SKM-1 (cell line): ENCODE data around the gene THSD7A.

ENCODE experiments used
- DNase-seq: peaks from one replicate; lab custom pipeline; 2025; ENCODE audit not compliant: unreplicated experiment; lab: John Stamatoyannopoulos, UW

The THSD7A gene

GRCh38 chr7:11642276-11642675, 189.7 kb downstream of the THSD7A start:
- DNase-seq: no peak

DNA sequence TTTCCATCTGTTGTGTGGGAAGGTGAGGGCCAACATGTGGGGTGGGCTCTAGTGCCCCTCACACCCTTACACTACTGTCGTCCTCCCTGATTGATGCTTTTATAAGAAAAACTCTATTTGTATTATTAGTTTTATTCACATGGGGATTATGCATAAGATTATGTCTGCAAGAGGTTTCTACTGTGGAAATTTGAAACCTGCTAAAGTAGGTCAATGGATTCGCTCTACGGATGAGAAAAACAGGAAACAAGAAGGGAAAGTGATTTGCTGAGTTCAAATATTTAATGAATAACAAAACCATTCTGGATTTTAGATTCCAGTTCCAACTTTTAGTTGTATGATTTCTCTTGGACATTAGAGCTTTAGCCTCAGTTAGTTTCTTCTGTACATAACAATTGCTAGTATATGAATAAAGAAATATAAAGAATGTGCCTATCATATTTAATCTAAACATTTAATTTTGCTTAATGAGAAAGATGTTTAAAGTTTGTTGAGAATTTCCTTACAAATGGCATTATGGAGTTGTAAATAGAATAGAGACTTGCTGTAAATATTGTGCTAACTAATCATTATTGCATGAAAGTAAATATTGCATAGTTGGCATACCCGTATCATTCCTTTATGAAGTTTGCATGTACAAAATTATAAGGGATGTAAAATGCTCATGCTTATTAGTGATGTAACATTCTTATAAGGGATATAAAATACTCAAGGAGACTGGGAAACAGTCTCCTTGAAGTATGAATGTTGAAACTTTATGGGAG, 193.8 kb downstream of the THSD7A start:
- no peak for DNase-seq

DNA sequence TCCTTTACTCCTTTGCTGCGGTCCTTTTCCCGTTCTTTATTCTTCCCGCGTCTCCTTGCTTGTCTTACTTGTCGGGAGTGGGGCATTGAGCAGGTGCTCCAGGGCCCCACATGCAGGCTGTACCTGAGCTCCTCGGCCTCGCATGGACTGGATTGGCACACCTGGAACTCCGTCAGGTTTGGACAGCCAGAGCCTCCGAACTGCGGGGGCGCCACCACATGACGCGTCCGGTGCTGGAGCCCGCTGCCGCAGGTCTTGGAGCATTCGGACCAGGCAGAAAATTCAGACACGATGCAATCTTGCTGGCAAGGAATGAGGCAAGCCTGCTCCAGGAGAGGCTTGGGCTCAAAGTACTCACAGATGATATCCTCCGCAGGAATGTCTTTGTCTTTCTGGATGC, 195.7 kb downstream of the THSD7A start:
- DNase-seq: no peak

GRCh38 chr7:11633310-11633709, 198.7 kb downstream of the THSD7A start:
- DNase-seq: no peak

DNA sequence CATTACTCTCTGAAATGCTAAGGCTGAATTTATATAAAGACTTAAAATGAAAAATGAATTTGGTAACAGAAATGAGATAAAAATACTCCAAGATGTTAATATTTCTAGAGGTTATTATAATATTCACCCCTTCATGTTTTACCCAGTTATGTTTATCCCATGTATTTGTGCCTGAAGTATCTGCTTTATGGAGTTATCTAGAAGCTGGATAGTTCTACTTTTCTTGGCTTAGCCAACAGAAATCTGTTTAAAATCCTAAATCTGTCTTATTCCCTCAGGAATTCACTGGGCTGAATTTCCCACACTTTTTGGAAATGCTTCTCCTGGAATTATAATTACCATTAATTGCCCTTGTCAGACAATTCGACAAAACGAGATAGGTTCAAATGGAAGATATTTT, 201.6 kb downstream of the THSD7A start:
- no peak for DNase-seq

GRCh38 chr7:11625669-11626068, 206.3 kb downstream of the THSD7A start:
- DNase-seq: no peak

GRCh38 chr7:11623093-11623678, 208.8 kb downstream of the THSD7A start:
- no peak for DNase-seq

DNA sequence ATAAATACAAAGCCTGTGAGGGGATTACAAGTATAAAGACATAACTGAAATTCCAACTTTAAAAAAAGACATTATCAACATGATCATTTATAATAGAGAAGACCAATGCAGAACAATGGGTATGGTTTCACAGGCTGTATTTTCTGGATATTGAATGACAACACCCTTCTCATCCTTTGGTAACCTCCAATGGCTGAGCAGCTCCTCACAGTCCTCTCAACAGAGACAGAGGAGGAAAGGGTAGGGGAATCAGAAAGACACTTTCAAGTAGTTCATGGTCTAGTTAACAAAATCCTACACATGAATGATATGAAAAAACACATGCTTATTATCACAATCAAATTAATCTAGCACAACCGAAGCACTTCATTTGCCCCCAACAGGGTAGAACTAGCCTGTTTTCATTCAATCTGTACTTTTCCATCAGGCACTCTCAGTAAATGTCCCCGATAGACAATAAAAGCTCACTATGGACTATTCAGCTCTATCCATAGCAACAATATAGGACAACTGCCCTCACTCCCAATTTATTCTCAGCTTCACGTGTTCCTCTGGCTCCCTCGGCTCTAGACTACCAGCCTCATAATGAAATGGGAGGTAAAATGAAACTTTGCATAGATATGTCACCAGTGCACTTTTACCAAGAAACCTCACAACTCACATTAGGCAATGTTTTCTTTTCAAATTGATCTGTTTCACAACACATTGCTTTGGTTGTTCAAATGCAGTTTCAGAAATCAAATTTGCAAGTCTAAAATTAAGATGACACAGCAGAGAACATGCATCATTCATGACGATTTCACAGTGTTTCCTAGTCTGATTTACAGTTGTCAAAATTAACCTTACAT, 211.4 kb downstream of the THSD7A start:
- DNase-seq: no peak

DNA sequence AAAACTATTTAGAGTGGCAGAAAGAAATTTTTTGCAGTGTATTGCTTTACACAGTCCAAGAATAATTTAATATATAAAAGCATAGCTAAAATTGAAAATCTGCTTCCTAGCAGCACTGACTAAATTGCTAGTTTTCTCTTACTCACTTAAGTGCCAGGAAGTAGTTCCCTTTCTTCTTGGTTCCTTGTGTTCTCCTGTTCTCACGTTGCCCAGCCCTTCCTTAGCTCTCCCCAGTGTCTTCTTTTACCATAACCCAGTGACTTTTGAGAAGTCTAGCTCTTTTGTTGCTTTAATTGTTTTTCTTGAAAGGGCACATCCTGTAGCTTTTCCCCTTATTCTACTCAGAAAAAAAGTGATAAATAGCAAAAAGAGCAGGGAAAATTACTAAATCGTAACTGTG, 215.5 kb downstream of the THSD7A start:
- no peak for DNase-seq

DNA sequence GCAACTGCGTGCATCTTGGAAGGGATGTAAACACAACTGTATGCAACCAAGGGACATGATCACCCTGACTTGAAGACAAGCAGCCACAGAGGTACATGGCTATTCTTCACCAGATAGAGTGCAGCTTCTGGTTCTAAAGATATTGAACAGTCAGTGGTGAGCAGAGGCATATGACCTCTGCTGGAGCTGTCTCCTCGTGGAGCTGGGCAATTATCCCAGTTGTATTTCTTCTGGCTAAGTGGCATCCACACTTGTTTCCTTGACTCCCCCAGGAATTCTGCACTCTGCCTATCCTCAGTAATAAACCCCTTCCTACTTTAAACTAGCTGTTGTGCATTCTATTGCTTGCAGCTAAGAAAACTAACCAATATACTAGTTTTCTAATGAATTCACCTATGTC, 216.8 kb downstream of the THSD7A start:
- no peak for DNase-seq

GRCh38 chr7:11613292-11613930, 218.6 kb downstream of the THSD7A start:
- DNase-seq: no peak

DNA sequence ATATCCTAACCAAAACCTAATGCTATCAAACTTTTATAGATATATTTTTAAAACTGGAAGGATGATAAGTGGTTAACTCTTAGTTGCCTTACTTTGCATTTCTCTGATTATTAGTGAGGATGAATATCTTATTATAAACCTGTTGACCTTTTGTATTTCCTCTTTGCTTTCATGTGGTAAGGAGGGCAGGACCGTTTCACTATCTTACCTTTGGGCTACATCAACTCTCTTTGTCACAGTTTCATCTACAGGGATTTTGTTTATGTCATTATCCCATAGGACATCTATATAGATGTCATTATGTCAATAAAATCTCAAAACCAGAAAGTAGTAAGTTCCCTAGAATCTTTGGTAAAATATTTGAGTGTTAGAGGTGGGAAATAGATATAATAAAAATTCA, 219.3 kb downstream of the THSD7A start:
- DNase-seq: no peak

GRCh38 chr7:11609096-11609670, 222.8 kb downstream of the THSD7A start:
- no peak for DNase-seq

GRCh38 chr7:11607686-11608085, 224.3 kb downstream of the THSD7A start:
- no peak for DNase-seq

GRCh38 chr7:11605749-11606148, 226.2 kb downstream of the THSD7A start:
- DNase-seq: no peak

- DNase-seq: no peak
Observed at GRCh38 chr7:11604505-11604904, 227.5 kb downstream of the THSD7A start.

DNA sequence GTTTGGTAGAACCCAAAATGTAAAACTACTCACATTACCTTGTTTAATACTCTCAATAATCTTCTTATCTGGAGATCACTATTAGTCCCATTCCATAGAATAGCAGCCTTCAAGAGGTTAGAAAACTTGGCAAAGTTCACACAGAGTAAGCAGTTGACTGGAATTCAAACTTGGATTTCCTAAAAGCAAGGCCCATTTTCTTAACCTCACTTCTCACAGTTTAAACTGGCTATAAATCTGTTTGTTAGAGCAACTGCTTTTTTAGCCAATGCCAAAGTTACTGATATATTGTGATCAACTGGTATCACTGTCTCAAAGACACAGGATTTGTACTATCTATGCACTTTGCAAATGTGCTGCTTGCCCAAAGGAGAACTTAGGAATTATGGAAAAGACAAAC, 230.2 kb downstream of the THSD7A start:
- no peak for DNase-seq

GRCh38 chr7:11593322-11593721, 238.7 kb downstream of the THSD7A start:
- no peak for DNase-seq

GRCh38 chr7:11592699-11593098, 239.3 kb downstream of the THSD7A start:
- DNase-seq: no peak

GRCh38 chr7:11591943-11592342, 240.1 kb downstream of the THSD7A start:
- DNase-seq: no peak

GRCh38 chr7:11591055-11591633, 240.9 kb downstream of the THSD7A start:
- DNase-seq: no peak
